ENCODE measurements around the gene SLC9A5. TPM values are rescaled to one million over a fixed set of nuclear protein-coding genes. Genes with fewer than 3 reads are reported as not detected.

SLC9A5 gene
- total and polyA plus RNA-seq, 2 experiments from 2014 or later: 4.5 to 5.4 TPM

- no peaks in the 10 kb centered on the region for H3K36me3 Mint-ChIP-seq (ENCODE audit: low read depth)
- no peaks in the 10 kb centered on the region for H3K27me3 ChIP-seq (ENCODE audit: insufficient read depth)
- no peak overlapping the region for H3K27ac Mint-ChIP-seq
- no peak for DNase-seq (ENCODE audit: low spot score)
- H3K4me1 Mint-ChIP-seq: peaks cover 5% of the 10 kb centered on the region; the same call in 2 of the 3 replicates
- no peak overlapping the region for H3K4me3 ChIP-seq
- TF ChIP-seq JUNB (IDR thresholded peaks at IDR 0.05; ENCODE audit: unreplicated experiment) (no peak), CREB1 (CRISPR knock-in tag; IDR thresholded peaks at IDR 0.05; ENCODE audit: low read depth) (no peak), ZNF462 (CRISPR knock-in tag; IDR thresholded peaks at IDR 0.05) (no peak), STAT1 (IDR thresholded peaks at IDR 0.05; ENCODE audit: unreplicated experiment) (no peak), NANOG (IDR thresholded peaks at IDR 0.05; ENCODE audit: borderline replicate concordance) (no peak), REST (IDR thresholded peaks at IDR 0.05; ENCODE audit: unreplicated experiment) (no peak), EZH2 (IDR thresholded peaks at IDR 0.05; ENCODE audit: low read depth, unreplicated experiment) (no peak), EZH2phosphoT487 (IDR thresholded peaks at IDR 0.05; ENCODE audit: unreplicated experiment) (no peak), POLR2AphosphoS5 (IDR thresholded peaks at IDR 0.05; ENCODE audit: low read depth) (no peak), CTCF (conservative IDR thresholded peaks at IDR 0.05; ENCODE audit: low read depth in 2 of 2) (no peak), ETS1 (IDR thresholded peaks at IDR 0.05) (no peak), ZNF114 (CRISPR knock-in tag; IDR thresholded peaks at IDR 0.05) (no peak), ZNF331 (CRISPR knock-in tag; IDR thresholded peaks at IDR 0.05; ENCODE audit: low read depth) (no peak)
- no peaks in the 10 kb centered on the region for H3K9me2 ChIP-seq (ENCODE audit: insufficient read depth)
- H3K36me3 ChIP-seq (ENCODE audit: insufficient read depth): no peaks in the 10 kb centered on the region
- ATAC-seq: peak; percentile 29
- H3K4me3 Mint-ChIP-seq: no peak overlapping the region
- no peaks in the 10 kb centered on the region for H3K79me2 ChIP-seq (replicated peaks; ENCODE audit: insufficient read depth)
- no peaks in the 10 kb centered on the region for H3F3A ChIP-seq (replicated peaks; ENCODE audit: low read depth)
- H4K20me1 ChIP-seq (replicated peaks; ENCODE audit: insufficient read depth): no peaks in the 10 kb centered on the region; the same call in 1 of the 2 replicates
- no peaks in the 10 kb centered on the region for H3K9me3 Mint-ChIP-seq
- no peak overlapping the region for H3K27ac ChIP-seq (ENCODE audit: low read depth)
- H2AFZ ChIP-seq: no peak overlapping the region
- H3K27me3 Mint-ChIP-seq (ENCODE audit: insufficient read depth, low read depth, poor library complexity): peaks cover 10% of the 10 kb centered on the region
- no peaks in the 10 kb centered on the region for H3K4me1 ChIP-seq (ENCODE audit: insufficient read depth)
- no peak overlapping the region for H3K4me2 ChIP-seq
Measured at GRCh38 chr16:67207249-67208091, 41.3 kb upstream of the SLC9A5 start.
